Calu3 (cell line): Measurements from ENCODE around the gene NOS1. TPM values are rescaled to one million over a fixed set of nuclear protein-coding genes. Genes with fewer than 3 reads are reported as not detected.

Experiments
- BruUV-seq: library from RNA; stranded (reverse); fragments of 400-500 nt; replicated peaks from 2 replicates; lab custom pipeline; 2021; lab: Mats Ljungman, UMichigan
- CTCF ChIA-PET: fragments of 300-600 bp; sonication (Branson Sonifier 250); formaldehyde crosslinking; loops from one replicate; lab custom pipeline; 2022; ENCODE audit warnings: antibody characterized with exemption; lab: Charles Lee
- DNase-seq: peaks from one replicate; pipeline ENCODE4 v3.0.0; 2022
- H3K27ac Mint-ChIP-seq: one replicate; pipeline ENCODE4 v1.8.0; 2022; ENCODE audit warnings: mixed read lengths; ENCODE audit not compliant: unreplicated experiment
- H3K27me3 Mint-ChIP-seq: one replicate; pipeline ENCODE4 v1.8.0; 2022; ENCODE audit warnings: mixed read lengths; ENCODE audit not compliant: unreplicated experiment
- H3K36me3 Mint-ChIP-seq: one replicate; pipeline ENCODE4 v1.8.0; 2022; ENCODE audit warnings: mild to moderate bottlenecking, moderate library complexity, mixed read lengths; ENCODE audit not compliant: insufficient read depth, unreplicated experiment
- H3K4me1 Mint-ChIP-seq: one replicate; pipeline ENCODE4 v1.8.0; 2022; ENCODE audit warnings: mild to moderate bottlenecking, low read depth, mixed read lengths; ENCODE audit not compliant: unreplicated experiment
- H3K4me3 Mint-ChIP-seq: one replicate; pipeline ENCODE4 v1.8.0; 2022; ENCODE audit warnings: mild to moderate bottlenecking, low read depth, moderate library complexity, mixed read lengths; ENCODE audit not compliant: unreplicated experiment
- H3K9me3 Mint-ChIP-seq: one replicate; pipeline ENCODE4 v1.8.0; 2022; ENCODE audit warnings: low read depth, mixed read lengths; ENCODE audit not compliant: unreplicated experiment
- intact Hi-C: fragments of 100-400 bp; cut with micrococcal nuclease; formaldehyde crosslinking; loops from one replicate; pipeline ENCODE4 v1.10.0; 2022; ENCODE audit not compliant: unreplicated experiment
- total RNA-seq: library from RNA; stranded (reverse); gene quantifications from 2 replicates; pipeline ENCODE4 v1.2.3, GENCODE V29; 2022
- TF ChIP-seq, protein P1 (sequence below): fragments of 200-600 bp; IDR thresholded peaks from one replicate; pipeline ENCODE4 v1.8.0; 2022; ENCODE audit warnings: antibody characterized with exemption; ENCODE audit not compliant: unreplicated experiment

The NOS1 gene
- total RNA-seq, 1 experiment from 2014 or later, result not detected

DNA sequence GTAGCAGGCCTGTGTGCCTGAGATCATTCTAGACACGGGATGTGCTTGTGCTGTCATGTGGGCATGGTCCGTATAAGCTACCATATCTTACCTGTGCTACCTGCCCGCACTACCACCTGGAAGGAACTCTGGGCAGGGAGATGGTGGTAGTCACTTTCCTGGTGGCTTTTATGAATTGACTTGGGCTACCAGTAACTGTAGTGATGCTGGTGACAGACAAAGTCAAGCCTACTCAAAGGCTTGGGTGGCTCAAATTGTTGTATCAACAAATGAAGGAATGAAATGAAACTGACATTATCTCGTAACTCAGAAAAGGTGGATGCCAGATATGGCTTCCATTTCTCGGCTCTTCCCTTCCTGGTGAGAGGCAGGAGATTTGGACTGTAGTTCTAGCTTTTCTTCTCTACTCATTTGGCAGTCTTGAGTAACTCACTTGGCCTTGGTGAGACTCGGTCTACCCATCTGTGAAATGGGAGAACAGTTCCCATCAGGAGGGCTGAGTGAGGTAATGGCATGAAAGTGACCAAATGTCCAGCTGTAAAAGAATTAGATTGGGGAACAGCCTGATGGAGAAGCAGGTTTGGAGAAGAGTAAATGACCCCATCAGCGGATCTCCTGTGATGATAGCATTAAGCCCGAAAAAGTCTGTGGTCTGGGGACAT is 81.3 kb downstream of the NOS1 start:
- no peaks in the 10 kb centered on the region for H3K36me3 Mint-ChIP-seq
- CTCF ChIA-PET, result no interaction called here
- H3K4me1 Mint-ChIP-seq, result no peaks in the 10 kb centered on the region
- H3K9me3 Mint-ChIP-seq, result no peaks in the 10 kb centered on the region
- H3K27ac Mint-ChIP-seq, result no peak overlapping the region
- TF ChIP-seq, protein P1, sequence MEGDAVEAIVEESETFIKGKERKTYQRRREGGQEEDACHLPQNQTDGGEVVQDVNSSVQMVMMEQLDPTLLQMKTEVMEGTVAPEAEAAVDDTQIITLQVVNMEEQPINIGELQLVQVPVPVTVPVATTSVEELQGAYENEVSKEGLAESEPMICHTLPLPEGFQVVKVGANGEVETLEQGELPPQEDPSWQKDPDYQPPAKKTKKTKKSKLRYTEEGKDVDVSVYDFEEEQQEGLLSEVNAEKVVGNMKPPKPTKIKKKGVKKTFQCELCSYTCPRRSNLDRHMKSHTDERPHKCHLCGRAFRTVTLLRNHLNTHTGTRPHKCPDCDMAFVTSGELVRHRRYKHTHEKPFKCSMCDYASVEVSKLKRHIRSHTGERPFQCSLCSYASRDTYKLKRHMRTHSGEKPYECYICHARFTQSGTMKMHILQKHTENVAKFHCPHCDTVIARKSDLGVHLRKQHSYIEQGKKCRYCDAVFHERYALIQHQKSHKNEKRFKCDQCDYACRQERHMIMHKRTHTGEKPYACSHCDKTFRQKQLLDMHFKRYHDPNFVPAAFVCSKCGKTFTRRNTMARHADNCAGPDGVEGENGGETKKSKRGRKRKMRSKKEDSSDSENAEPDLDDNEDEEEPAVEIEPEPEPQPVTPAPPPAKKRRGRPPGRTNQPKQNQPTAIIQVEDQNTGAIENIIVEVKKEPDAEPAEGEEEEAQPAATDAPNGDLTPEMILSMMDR, result no peak
- peaks cover 79% of the 10 kb centered on the region for H3K27me3 Mint-ChIP-seq
- intact Hi-C loops, result no loop called here
- H3K4me3 Mint-ChIP-seq, result no peak overlapping the region
- BruUV-seq, result no TSS peak
- no peak for DNase-seq

- Mint-ChIP-seq H3K27ac (no peak overlapping the region), H3K4me1 (no peaks in the 10 kb centered on the region), H3K36me3 (no peaks in the 10 kb centered on the region), H3K27me3 (peaks cover 76% of the 10 kb centered on the region), H3K4me3 (no peak overlapping the region), H3K9me3 (no peaks in the 10 kb centered on the region)
- TF ChIP-seq, protein P1, result no peak
- DNase-seq, result no peak
- BruUV-seq, result no TSS peak
- intact Hi-C loops, result no loop called here
- CTCF ChIA-PET, result no interaction called here
Measured at GRCh38 chr12:117279606-117280005, 81.8 kb downstream of the NOS1 start.

DNA sequence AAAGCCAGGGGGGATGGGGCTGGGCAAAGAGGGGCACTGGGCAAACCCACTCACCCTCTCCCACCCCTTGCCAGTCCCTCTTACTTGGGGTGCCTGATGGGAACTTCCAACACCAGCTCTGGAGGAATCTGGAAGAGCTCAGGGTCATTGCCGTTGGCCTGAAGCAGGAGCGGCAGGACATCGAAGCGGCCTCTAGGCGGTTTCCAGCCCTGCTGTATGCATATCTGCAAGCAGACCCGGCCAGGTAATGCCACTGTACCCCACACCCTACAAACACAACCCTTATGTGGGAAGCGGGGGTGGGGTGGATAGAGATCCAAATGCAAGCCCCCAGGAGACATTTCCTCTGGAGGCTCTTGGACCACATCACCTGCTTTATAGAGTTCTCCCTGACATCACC is 83.6 kb downstream of the NOS1 start:
- no peak for DNase-seq
- TF ChIP-seq, protein P1, result no peak
- CTCF ChIA-PET, result interaction anchor here (0.5 to 0.7 kb wide), 2 partner anchors 17 to 89 kb away, joined by 3 read pairs; no protein-coding TSS in a partner anchor
- Mint-ChIP-seq H3K27ac (no peak overlapping the region), H3K27me3 (peaks cover 76% of the 10 kb centered on the region), H3K36me3 (no peaks in the 10 kb centered on the region), H3K4me1 (no peaks in the 10 kb centered on the region), H3K9me3 (no peaks in the 10 kb centered on the region), H3K4me3 (no peak overlapping the region)
- no TSS peak for BruUV-seq
- intact Hi-C loops, result no loop called here

- no peaks in the 10 kb centered on the region for H3K4me1 Mint-ChIP-seq
- no peak overlapping the region for H3K27ac Mint-ChIP-seq
- CTCF ChIA-PET, result no interaction called here
- no peaks in the 10 kb centered on the region for H3K9me3 Mint-ChIP-seq
- TF ChIP-seq, protein P1, result no peak
- H3K4me3 Mint-ChIP-seq, result no peak overlapping the region
- no peak for DNase-seq
- H3K36me3 Mint-ChIP-seq, result no peaks in the 10 kb centered on the region
- H3K27me3 Mint-ChIP-seq, result peaks cover 72% of the 10 kb centered on the region
- intact Hi-C loops, result no loop called here
- no TSS peak for BruUV-seq
Measured at GRCh38 chr12:117273091-117273490, 88.3 kb downstream of the NOS1 start.
